Glomerular visceral epithelial cell (primary cell): ENCODE measurements around the gene OR14A16.

Experiments used
- DNase-seq: peaks from one replicate; pipeline ENCODE4 v3.0.0-alpha.2; 2016; ENCODE audit errors: extremely low spot score

OR14A16 gene, protein sequence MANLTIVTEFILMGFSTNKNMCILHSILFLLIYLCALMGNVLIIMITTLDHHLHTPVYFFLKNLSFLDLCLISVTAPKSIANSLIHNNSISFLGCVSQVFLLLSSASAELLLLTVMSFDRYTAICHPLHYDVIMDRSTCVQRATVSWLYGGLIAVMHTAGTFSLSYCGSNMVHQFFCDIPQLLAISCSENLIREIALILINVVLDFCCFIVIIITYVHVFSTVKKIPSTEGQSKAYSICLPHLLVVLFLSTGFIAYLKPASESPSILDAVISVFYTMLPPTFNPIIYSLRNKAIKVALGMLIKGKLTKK

DNA sequence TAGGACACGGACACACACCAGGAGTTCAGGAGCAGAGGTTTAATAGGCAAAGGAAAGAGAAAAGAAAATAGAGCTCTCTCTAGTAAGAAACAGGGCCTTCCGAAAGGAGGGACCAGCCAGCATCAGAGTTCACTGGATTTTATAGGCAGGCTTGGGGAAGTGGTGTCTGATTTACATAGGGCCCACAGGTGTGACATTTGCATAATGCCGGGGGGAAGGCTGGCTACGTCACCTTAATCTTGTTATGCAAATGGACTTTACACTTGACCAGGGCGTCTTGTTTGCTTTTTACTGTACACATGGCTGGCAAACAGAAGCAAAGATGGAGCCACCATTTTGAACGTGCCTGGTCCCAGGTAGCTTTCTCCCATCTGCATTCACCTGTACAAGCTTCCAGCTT, at the start of gene OR14A16:
Gene OR14A16 (minus strand): TSS at position 97 of the 400 bp plus-strand sequence. CDS start 8,390 bp downstream, outside the sequence.
- DNase-seq, result no peak

DNA sequence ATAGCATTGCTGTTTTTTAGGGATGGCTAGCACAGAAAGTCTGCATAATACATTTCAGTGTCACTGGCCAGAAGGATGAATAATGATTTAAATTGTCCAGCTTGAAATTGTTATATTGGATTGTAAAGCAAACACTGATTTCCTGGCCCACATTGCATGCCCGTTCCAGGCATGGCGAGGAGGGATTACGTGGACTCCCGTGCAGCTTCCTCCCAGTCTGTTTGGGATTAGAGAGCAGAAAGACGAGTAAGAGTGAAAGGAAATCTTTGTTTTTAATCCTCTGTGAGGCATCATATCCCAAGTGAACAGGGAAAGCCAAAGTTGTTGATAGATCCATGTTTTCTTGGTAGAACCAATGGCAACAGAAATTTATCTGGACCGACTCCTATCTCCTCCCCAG, 41.5 kb upstream of the OR14A16 start:
- no peak for DNase-seq

DNA sequence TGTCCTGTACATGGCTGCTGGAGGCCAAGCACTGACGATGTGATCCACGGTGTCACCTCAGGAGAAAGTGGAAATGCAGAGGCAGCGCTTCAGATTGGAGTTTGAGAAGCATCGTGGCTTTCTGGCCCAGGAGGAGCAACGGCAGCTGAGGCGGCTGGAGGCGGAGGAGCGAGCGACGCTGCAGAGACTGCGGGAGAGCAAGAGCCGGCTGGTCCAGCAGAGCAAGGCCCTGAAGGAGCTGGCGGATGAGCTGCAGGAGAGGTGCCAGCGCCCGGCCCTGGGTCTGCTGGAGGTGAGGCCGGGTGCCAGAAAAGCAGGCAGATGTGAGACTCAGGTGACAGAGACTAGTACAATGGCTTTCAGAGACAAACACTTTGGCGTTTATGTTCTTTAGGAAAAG, 40.7 kb upstream of the OR14A16 start:
- no peak for DNase-seq

DNA sequence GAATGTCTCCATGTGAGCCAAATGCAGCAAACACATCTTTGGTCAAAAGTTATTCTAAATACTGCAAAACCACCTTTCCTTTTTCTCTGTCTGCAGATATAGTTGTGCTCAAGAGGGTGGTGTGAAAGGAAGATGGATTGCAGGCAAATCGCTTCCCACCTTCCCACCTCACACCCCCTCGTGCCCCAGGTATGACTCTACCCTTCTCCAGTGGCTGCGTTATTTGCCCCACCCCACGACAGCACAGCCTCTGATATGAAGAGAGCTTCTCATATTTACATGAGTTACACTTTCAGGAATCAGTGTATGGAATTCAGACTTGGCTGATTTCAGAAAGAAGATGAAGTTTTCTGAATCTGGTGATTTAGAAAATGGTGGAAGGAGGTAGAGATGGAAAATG, 38.8 kb upstream of the OR14A16 start:
- no peak for DNase-seq

DNA sequence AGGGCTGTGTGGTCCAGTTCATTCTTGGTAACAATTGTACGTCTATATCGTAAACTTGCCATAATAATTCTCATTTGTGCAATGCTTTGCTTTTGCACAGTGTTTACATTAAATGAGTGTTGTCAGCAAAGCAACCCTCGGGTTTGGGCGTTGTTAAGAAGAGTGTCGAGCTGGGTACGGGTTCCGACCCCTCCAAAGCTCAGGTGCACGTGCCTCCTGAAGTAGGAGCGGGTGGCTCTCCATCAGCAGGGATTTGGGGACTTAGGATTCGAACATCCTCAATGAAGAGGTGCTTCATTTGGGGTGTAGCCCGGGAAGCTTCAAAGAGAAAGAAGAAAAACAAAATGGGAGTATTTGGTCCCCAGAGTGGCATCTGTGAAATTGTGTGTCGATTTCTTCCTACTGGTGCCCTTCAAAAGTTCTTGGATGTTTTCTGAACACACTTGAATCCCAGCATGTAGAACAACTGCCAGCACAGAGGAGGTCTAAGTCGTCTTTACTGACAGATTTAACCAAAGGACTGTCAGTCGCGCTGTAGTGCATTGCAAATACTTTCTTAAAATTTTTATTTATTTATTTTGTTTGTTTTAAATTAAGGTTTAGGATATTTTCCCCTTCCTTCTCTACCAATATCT, 34.2 kb upstream of the OR14A16 start:
- DNase-seq, result peak; percentile 6

DNA sequence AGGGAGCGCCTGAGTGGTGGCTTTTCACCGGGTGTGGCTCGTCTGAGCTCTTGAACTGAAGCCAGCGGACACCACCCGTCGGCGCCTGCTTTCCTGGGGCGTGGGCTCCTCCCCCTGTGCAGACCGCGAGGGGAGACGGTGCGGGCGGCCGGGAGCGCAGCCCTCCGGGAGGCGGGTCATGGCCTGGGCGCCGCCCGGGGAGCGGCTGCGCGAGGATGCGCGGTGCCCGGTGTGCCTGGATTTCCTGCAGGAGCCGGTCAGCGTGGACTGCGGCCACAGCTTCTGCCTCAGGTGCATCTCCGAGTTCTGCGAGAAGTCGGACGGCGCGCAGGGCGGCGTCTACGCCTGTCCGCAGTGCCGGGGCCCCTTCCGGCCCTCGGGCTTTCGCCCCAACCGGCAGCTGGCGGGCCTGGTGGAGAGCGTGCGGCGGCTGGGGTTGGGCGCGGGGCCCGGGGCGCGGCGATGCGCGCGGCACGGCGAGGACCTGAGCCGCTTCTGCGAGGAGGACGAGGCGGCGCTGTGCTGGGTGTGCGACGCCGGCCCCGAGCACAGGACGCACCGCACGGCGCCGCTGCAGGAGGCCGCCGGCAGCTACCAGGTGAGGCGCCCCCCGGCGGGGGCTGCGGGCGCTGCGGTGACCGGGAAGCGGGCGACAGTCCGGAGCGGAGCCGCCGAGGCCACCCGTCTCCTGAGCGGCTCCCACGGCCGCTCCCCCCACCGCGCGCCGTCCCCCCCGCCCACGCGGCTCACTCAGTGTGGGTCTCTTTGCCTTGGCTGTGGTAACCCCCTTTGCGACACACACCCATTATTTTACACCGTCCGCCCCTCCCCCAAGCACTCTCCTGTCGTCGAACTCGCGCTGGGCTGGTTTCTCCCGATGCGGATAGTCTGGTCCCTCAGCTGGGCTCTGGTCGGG, 33.4 kb upstream of the OR14A16 start, which contains the start of gene TRIM58:
Gene TRIM58 (plus strand): TSS at position 119 of the 916 bp plus-strand sequence. CDS start 60 bp downstream, at position 179.
- peak; percentile 76 for DNase-seq

DNA sequence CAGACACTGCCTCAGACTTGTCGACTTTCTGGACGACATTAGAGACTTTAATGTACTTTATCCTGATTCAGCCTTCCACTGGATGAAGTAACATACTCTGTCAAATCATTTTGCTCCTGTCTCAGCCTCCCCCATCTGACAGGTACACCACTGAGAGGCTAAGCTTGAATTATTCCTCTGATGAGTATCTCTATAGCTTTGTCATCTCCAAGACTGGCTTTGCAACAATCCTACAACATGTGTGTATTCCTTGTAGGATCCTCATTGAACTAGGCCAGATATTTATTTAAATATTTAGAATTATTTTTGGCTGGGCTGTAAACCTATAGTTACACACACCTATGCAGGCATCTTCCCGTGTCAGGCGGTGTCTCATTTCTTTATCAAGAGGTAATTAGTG, 32.0 kb upstream of the OR14A16 start:
- no peak for DNase-seq

DNA sequence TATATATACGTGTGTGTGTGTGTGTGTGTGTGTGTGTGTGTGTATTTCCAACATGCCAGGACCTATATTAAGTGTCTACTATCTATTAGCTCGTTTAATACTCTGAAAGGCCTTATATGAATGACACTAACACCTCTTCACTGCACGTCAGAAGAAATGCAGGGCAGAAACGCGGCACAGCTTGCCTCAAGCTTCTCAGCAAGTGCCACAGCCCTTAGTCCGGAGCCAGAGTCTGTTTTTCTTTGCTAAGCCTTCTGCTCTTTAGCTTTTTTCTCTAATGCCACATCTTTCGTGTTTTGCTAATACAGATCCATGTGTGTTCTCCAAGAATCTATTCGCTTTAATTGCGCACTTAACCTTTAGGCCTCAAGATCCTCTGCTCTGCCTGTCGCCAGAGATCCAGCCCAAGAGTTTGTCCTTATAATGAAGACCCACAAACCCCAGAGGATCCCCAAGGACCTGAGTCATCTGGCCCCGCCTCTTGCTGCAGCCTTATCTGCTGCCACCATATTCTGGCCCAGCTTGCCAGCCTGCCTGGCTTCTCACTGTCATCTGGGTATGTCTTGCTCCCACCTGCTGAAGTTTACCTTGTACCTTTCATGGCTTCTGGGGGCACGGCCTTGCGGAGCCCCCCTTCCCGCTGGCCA, 31.1 kb upstream of the OR14A16 start:
- DNase-seq, result no peak

DNA sequence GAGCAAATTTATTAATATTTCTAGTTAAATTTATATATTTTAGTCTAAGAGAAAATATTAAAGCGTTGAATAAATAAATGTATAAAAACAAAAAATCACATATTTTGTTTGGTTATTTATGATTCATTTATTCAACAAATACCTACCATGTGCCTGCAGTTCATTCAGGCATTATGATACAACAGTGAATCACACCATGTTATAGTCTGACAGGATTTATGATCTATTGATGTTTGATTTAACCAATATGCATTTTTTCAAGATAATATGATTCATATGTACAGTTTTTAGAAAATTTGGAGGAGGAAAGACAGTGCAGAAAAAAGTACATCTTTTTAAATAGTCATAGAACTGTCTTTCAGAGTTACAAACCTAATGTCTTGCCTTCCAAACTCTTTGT, 25.7 kb upstream of the OR14A16 start:
- DNase-seq, result no peak

DNA sequence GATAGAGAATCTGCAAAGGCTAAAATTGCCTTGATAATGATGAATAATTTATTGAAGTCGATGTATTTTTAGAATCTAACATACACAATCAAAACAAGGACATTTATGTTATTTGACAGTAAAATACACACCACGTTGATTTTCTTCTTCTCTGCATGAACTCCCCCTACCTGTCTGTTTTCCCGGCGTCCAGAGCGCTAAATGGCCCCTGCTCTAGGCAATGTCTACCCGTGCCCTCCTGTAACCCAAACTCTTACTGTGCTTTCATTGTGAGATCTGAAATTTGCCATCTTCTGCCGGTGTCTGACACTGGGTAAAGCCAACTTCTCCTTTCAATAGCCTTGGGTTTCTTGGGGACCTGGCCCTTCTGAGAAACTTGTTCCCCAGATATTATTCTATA, 24.4 kb upstream of the OR14A16 start:
- no peak for DNase-seq

DNA sequence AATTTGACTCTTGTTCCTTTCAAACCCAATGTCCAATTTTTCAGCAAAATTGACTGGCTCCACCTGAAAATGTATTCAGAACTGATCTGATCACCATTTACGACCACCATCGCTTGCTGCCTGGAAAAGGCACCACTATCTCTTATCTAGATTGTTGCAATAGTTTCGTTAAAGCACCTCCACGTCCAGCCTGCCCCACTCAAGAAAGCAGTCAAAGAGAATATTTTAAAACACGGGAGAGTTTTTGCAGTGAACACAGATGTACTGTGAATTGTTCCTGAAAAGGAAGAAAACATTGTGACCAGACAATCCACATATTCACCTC, 21.7 kb upstream of the OR14A16 start:
- DNase-seq, result no peak

DNA sequence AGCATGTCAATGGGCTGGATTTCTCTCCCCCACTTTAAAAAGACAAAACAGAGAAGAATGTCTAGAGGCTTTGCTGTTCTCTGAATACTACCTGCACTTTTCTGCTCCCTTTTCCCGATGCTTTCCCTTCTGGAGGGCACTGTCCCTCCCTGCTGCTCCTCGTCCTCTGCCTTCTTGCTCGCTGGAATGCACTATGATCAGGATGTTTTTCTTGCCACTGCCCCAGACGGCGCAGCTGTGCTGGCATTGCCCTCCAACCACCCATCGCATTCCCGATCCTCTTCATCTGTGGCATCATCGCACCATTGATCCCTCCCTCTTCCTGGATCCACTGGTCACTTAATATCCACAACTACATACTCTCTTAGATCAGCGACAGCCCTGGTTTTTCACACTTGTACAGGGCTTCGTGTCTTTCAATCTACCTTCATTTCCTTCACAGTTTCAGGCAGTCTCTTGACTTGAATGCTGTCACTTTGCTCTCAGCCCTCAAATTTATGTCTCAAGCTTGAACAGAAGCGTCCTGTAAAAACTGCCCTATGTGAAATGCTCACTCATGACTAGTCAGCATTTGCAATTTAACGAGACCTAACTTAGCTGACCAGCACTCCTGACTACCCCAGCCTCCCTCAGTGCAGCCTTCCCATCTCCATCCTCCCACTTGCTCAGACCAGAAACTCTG, 21.2 kb upstream of the OR14A16 start:
- DNase-seq, result no peak

DNA sequence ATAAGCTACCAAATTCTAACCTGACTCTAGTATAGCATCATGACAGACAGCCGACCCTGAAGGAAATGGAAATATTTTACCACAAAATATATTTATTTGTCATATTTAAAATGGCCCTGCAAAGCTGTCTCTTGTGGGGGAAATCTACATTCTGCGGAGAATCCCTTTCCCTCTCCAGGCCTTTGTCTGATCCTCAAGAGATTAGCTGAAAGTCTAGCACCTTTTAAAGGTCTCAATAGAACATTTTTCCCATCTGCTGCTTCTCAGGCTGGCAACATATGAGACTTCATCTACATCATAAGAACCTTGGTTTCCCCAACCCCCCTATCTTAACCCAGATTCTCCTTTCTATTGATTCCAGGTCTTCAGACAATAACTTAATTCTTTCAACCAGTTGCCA, 19.5 kb upstream of the OR14A16 start:
- DNase-seq, result no peak

DNA sequence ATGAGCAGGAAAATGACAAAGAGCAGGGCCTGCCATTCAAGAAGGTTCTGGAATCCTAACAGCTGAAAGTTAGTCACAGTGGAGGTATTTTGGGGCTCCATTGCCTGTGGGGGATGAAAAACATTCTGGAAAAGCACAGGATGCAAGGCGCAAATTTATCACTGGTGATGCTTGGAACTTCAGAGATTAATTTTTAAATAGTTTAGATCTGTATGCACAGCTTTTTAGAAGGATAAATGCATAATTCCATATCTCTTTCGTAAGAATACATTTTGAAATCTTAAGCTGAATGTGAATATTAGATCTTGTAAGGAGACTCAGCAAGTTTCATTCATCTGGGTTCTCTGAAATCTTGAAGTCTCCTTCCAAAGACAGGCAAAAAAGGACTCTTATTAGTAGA, 17.9 kb upstream of the OR14A16 start, which contains the start of gene OR11L1:
Gene OR11L1 (minus strand): TSS at position 101 of the 400 bp plus-strand sequence. CDS start 0 bp downstream, at position 101.
- no peak for DNase-seq

DNA sequence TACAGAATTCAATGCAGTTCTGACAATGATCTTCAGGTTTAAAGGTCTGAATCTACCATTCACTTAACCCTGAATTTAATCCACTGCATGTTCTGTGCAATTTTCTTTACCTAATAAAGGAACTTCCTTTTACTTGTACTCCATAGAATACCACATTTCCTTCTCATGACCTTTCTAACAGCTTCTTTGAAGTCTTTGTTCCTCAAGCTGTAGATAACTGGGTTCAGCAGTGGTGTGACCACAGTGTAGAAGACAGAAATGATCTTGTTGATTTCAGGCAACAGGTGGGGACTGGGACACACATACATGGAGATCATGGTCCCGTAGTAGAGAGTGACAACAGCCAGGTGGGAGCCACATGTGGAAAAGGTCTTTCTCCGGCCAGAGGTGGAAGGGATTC, 16.9 kb upstream of the OR14A16 start:
- DNase-seq, result no peak

DNA sequence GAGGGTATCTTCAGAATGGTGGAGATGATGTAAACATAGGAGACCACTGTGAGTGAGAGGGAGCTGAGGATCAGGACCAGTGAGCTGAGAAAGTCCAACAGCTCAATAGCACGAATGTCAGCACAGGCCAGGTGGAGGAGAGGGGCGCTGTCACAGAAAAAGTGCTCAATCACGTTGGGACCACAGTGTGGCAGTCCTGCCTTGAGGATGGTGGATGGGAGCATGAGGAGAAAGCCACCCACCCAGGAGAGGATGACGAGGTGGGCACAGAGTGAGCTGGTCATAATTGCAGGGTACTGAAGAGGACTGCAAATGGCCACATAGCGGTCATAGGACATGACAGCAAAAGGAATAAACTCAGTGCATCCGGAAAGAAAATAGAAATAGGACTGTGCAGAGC, 9.7 kb upstream of the OR14A16 start:
- no peak for DNase-seq

DNA sequence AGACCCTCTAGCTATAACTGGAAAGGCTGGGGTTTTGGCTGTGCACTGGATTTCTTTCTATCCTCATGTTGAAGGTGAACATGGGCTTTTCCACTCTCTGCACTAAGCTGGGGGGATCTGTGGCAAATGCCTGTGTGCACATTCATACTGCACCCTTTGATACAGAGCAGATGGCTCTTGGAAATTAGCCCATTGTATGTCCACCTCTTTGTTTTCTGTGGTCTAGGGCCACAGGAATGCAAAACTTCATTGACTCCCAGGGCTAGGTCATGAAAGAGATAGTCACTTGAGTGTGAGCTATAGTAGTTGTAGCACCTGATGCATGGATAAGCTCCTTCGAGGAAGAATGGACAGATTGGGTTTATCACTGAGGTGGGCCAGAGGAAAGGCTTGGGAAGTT, 5.7 kb upstream of the OR14A16 start:
- peak; percentile 36 for DNase-seq

DNA sequence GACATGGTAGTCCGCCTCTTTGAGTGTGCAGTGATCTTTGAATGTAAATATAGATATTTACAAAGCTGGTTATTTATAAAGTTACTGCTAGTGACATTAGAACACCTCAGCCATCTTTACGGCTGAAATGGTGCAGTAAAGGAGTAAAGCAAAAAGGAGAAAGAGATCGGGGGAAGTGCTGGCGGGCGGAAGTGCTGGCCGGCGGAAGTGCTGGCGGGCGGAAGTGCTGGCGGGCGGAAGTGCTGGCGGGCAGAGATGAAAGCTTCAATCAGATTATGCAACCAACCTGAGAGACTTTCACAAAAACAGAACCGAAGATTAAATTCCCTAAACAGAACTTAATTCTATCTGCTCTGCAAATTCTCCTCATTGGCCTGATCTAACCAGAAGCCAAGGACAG, 1.4 kb upstream of the OR14A16 start:
- no peak for DNase-seq

DNA sequence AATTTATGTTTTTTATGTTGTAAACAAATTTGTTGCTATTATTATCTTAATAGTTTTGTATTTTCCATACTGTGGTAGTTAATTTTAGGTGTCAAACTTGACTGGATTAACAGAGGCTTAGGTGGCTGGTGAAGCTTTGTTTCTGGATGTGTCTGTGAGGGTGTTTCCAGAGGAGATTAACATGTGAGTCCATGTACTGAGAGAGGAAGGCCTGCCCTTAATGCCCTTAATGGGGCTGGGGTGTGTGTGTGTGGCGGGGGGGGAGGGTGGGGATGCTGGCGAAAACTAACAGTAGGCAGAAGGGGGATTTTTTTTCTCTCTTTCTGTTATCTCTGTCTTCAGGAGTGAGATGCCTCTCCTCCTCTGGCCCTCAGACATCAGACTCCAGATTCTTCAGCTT, 1.9 kb downstream of the OR14A16 start:
- no peak for DNase-seq

DNA sequence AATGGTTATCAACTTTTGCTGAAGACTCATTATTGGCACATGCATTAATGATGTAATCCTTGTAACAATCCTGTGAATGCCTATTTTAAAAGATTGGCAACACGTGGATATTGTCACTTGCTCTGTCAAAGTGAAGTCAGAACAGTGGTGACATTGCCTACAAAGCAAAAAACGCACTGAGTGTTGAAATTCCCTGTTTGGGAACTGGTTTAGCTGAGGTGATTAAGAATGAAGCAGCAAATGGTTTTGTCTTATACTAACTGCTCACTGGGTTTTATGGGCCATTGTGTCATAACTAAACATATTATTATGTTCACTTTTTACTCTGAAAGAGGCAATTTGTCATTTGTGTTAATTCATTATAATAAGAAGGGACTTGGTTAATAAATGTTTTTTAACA, 11.3 kb downstream of the OR14A16 start:
- no peak for DNase-seq

DNA sequence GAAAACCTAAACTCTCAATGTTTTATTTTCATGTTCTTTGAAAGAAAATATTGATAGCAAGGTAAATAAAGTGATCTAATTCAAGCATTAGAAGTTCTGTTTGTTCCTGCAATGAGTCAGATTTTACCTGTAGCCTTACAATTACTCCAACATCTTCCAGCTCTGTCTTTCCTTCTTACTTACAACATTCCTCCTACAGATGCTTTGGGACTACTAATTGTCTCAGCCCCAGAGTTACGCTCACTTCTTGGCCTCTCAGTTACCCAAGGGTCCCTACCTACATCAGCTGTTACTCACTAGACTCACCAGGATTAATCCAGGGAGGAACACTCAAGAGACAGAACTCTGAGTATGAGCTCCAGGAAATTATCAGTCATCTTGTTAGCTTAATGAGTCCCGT, 26.4 kb downstream of the OR14A16 start:
- no peak for DNase-seq
